ENCODE data around the gene CENPB. TPM values are rescaled to one million over a fixed set of nuclear protein-coding genes. Genes with fewer than 3 reads are reported as not detected.

Gene CENPB
- total and polyA plus RNA-seq, 10 of the 15 experiments (the other 5 are each of a cell fraction or from before 2014, with no cell fraction given): 0.16 to 71.2 (median 14.0) TPM

- WGBS (ENCODE audit: insufficient coverage, insufficient replicate concordance, low lambda C conversion rate, missing lambda C conversion rate): 94% methylated on average over 20 of the region's 20 CpGs
- no peak for DNase-seq (ENCODE audit: low read depth, low spot score)
- no peak for ATAC-seq
- H3K36me3 ChIP-seq (ENCODE audit: control insufficient read depth in 2 of 2, insufficient read depth in 2 of 2, low read length in 1 of 2): peaks cover 5 to 9% of the 10 kb centered on the region in 2 experiments
- TF ChIP-seq POU2F2 (IDR thresholded peaks at IDR 0.05; ENCODE audit: borderline replicate concordance, low read depth, low read length): no peak
- no peak for TF ChIP-seq PKNOX1 (IDR thresholded peaks at IDR 0.05)
- no peak for TF ChIP-seq ZNF622 (IDR thresholded peaks at IDR 0.05)
- no peak for TF ChIP-seq IRF5 (IDR thresholded peaks at IDR 0.05; ENCODE audit: borderline replicate concordance)
- TF ChIP-seq E2F4 (IDR thresholded peaks at IDR 0.05; ENCODE audit: low read depth, low read length): no peak
- TF ChIP-seq ZZZ3 (IDR thresholded peaks at IDR 0.05; ENCODE audit: control insufficient read depth, insufficient read length, low read depth): no peak
- TF ChIP-seq MEF2B (IDR thresholded peaks at IDR 0.05; ENCODE audit: partially characterized antibody, poor library complexity, severe bottlenecking): no peak
- TF ChIP-seq MYB (IDR thresholded peaks at IDR 0.05; ENCODE audit: borderline replicate concordance, low read depth, low read length): no peak
- TF ChIP-seq RFX5 (IDR thresholded peaks at IDR 0.05; ENCODE audit: low read depth, low read length): no peak
- TF ChIP-seq RB1 (IDR thresholded peaks at IDR 0.05; ENCODE audit: borderline replicate concordance): no peak
- no peak for TF ChIP-seq TCF12 (IDR thresholded peaks at IDR 0.05; ENCODE audit: low read depth, low read length)
- no peak for TF ChIP-seq MLLT1 (IDR thresholded peaks at IDR 0.05)
- no peak for TF ChIP-seq BACH1 (IDR thresholded peaks at IDR 0.05; ENCODE audit: borderline replicate concordance)
- no peak for TF ChIP-seq FOXM1 (IDR thresholded peaks at IDR 0.05; ENCODE audit: low read depth, low read length)
- in situ Hi-C loops (cut with MboI) (no loop called here), intact Hi-C loops (cut with micrococcal nuclease; ENCODE audit: unreplicated experiment) (no loop called here)
- BruUV-seq (replicated peaks): no TSS peak
- no peak for FAIRE-seq
- no peaks in the 10 kb centered on the region for H3K9me3 ChIP-seq (replicated peaks; ENCODE audit: control insufficient read depth, insufficient read depth, low read length)
- POLR2A ChIA-PET: no interaction called here
- CTCF ChIA-PET: interaction anchor here (2.9 kb wide), 1 partner anchor 37 kb away, joined by 8 read pairs; the partner anchor contains the start of gene CENPB
- RAD21 ChIA-PET (ENCODE audit: unreplicated experiment): no interaction called here
- H3K9ac ChIP-seq (ENCODE audit: control insufficient read depth, insufficient read depth, low read length): no peak overlapping the region
- peaks cover 7% of the 10 kb centered on the region for H3K79me2 ChIP-seq (ENCODE audit: control insufficient read depth, insufficient read depth, low read length)
- H3K27me3 ChIP-seq (replicated peaks in 1 of 2; ENCODE audit: control insufficient read depth in 2 of 2, insufficient read depth in 2 of 2, low read length in 1 of 2): no peaks in the 10 kb centered on the region
- H4K20me1 ChIP-seq (ENCODE audit: control insufficient read depth, insufficient read depth): no peaks in the 10 kb centered on the region
- no peak overlapping the region for H3K27ac ChIP-seq (ENCODE audit: control insufficient read depth, insufficient read depth)
- H3K4me3 ChIP-seq: no peak overlapping the region
- no peak overlapping the region for H3K4me2 ChIP-seq (ENCODE audit: control insufficient read depth, insufficient read depth)
- H2AFZ ChIP-seq (ENCODE audit: control insufficient read depth, low read depth, low read length): no peak overlapping the region
- peaks cover 5% of the 10 kb centered on the region for H3K4me1 ChIP-seq (ENCODE audit: control insufficient read depth, insufficient read depth, low read length)
- SMC1A ChIA-PET (ENCODE audit: uncharacterized antibody, unreplicated experiment): no interaction called here
These were observed 37.3 kb upstream of the CENPB start for GRCh38 chr20:3823881-3824280.
